PC-9 (cell line): ENCODE results near the gene MRPL1. TPM values are rescaled to one million over a fixed set of nuclear protein-coding genes. Genes with fewer than 3 reads are reported as not detected.

ENCODE experiments used
- BruUV-seq: library from RNA; stranded (reverse); fragments of 400-500 nt; replicated peaks from 2 replicates; lab custom pipeline; 2021; lab: Mats Ljungman, UMichigan
- CTCF ChIA-PET: fragments of 300-600 bp; sonication (Branson Sonifier 250); formaldehyde crosslinking; loops from one replicate; lab custom pipeline; 2022; ENCODE audit warnings: antibody characterized with exemption; lab: Charles Lee
- POLR2A ChIA-PET: fragments of 300-600 bp; sonication (Branson Sonifier 250); formaldehyde crosslinking; loops from one replicate; lab custom pipeline; 2022; ENCODE audit warnings: antibody characterized with exemption; ENCODE audit not compliant: unreplicated experiment; lab: Charles Lee
- DNase-seq, 2 experiments: peaks; one replicate each; pipeline versions ENCODE4 v3.0.0 to v3.0.0-alpha.2; 2015 to 2022; ENCODE audit warnings: mixed read lengths in 1 of 2
- H2AFZ ChIP-seq: fragments of 200-600 bp; sonication (generic); 2 replicates; pipeline ENCODE4 v1.8.1; 2017; ENCODE audit warnings: antibody characterized with exemption
- H3F3A ChIP-seq: fragments of 200-600 bp; sonication (generic); 2 replicates; pipeline ENCODE4 v1.8.1; 2017; ENCODE audit warnings: antibody characterized with exemption, mild to moderate bottlenecking, low read depth; ENCODE audit not compliant: insufficient read depth
- H3K27ac ChIP-seq: fragments of 200-600 bp; sonication (generic); 2 replicates; pipeline ENCODE4 v1.6.1; 2016; ENCODE audit warnings: mixed run types
- H3K27me3 ChIP-seq: fragments of 200-600 bp; sonication (generic); 2 replicates; pipeline ENCODE4 v1.6.1; 2016; ENCODE audit warnings: low read depth, mixed run types; ENCODE audit not compliant: insufficient read depth
- H3K36me3 ChIP-seq: fragments of 200-600 bp; sonication (generic); 2 replicates; pipeline ENCODE4 v1.6.1; 2016; ENCODE audit warnings: low read depth, mixed run types
- H3K4me1 ChIP-seq: fragments of 200-600 bp; sonication (generic); replicated peaks from 2 replicates; pipeline ENCODE4 v1.6.1; 2016; ENCODE audit warnings: mixed run types; ENCODE audit not compliant: insufficient read depth
- H3K4me2 ChIP-seq: fragments of 200-600 bp; sonication (generic); 2 replicates; pipeline ENCODE4 v1.6.1; 2017; ENCODE audit warnings: mixed run types
- H3K4me3 ChIP-seq: fragments of 200-600 bp; sonication (generic); 2 replicates; pipeline ENCODE4 v1.6.1; 2016; ENCODE audit warnings: mixed run types
- H3K79me2 ChIP-seq: fragments of 200-600 bp; sonication (generic); 2 replicates; pipeline ENCODE4 v1.6.1; 2017; ENCODE audit warnings: low read depth, mixed run types
- H3K9me2 ChIP-seq: fragments of 200-600 bp; sonication (generic); 2 replicates; pipeline ENCODE4 v1.8.1; 2017; ENCODE audit warnings: mild to moderate bottlenecking; ENCODE audit not compliant: insufficient read depth
- H3K9me3 ChIP-seq: fragments of 200-600 bp; sonication (generic); 2 replicates; pipeline ENCODE4 v1.8.1; 2016; ENCODE audit warnings: low read depth; ENCODE audit not compliant: insufficient read depth
- H4K20me1 ChIP-seq: fragments of 200-600 bp; sonication (generic); 2 replicates; pipeline ENCODE4 v1.8.1; 2017; ENCODE audit not compliant: insufficient read depth
- CTCF ChIP-seq: fragments of 200-600 bp; sonication (generic); conservative IDR thresholded peaks from 2 replicates; pipeline ENCODE4 v1.6.1; 2017; ENCODE audit warnings: mixed run types, antibody characterized with exemption, mild to moderate bottlenecking, moderate library complexity
- EZH2 ChIP-seq: fragments of 200-600 bp; sonication (generic); IDR thresholded peaks from 2 replicates; pipeline ENCODE4 v1.8.0; 2017; ENCODE audit warnings: antibody characterized with exemption, low read depth
- intact Hi-C: fragments of 100-400 bp; cut with micrococcal nuclease; formaldehyde crosslinking; loops from one replicate; pipeline ENCODE4 v1.10.0; 2022; ENCODE audit not compliant: unreplicated experiment
- total RNA-seq: library from RNA; stranded (reverse); gene quantifications from 2 replicates; pipeline ENCODE4 v1.2.3, GENCODE V29; 2021

Gene MRPL1
- total RNA-seq, 1 experiment from 2014 or later, result 20.3 TPM

GRCh38 chr4:77922158-77923094, 59.8 kb downstream of the MRPL1 start:
- H3K4me3 ChIP-seq, result no peak overlapping the region
- POLR2A ChIA-PET, result no interaction called here

GRCh38 chr4:77927991-77928925, 65.6 kb downstream of the MRPL1 start:
- H3F3A ChIP-seq, result no peaks in the 10 kb centered on the region
- H3K9me2 ChIP-seq, result no peaks in the 10 kb centered on the region
- no peak overlapping the region for H3K4me3 ChIP-seq
- BruUV-seq, result no TSS peak
- no peaks in the 10 kb centered on the region for H4K20me1 ChIP-seq
- H3K4me2 ChIP-seq, result no peak overlapping the region
- CTCF ChIA-PET, result no interaction called here
- intact Hi-C loops, result no loop called here
- TF ChIP-seq EZH2 (no peak), CTCF (no peak)
- H3K9me3 ChIP-seq, result no peaks in the 10 kb centered on the region
- H3K79me2 ChIP-seq, result no peaks in the 10 kb centered on the region
- no peak overlapping the region for H2AFZ ChIP-seq
- H3K36me3 ChIP-seq, result no peaks in the 10 kb centered on the region
- DNase-seq, result no peak
- H3K27me3 ChIP-seq, result no peaks in the 10 kb centered on the region
- no peak overlapping the region for H3K27ac ChIP-seq
- no peaks in the 10 kb centered on the region for H3K4me1 ChIP-seq
- POLR2A ChIA-PET, result no interaction called here

More at GRCh38 chr4:77922158-77923094, 59.8 kb downstream of the MRPL1 start:
- peaks cover 26% of the 10 kb centered on the region for H3K4me1 ChIP-seq
- no peaks in the 10 kb centered on the region for H3K27me3 ChIP-seq
- no peak overlapping the region for H3K4me2 ChIP-seq
- CTCF ChIA-PET, result no interaction called here
- peak overlapping the region; percentile 71; the same call in 1 of the 2 replicates for H3K27ac ChIP-seq
- DNase-seq, result no peak
- no peaks in the 10 kb centered on the region for H3K36me3 ChIP-seq
- H3F3A ChIP-seq, result peaks cover 15% of the 10 kb centered on the region; the same call in 1 of the 2 replicates
- H2AFZ ChIP-seq, result no peak overlapping the region
- no peaks in the 10 kb centered on the region for H4K20me1 ChIP-seq
- intact Hi-C loops, result no loop called here
- TF ChIP-seq CTCF (no peak), EZH2 (no peak)
- H3K79me2 ChIP-seq, result no peaks in the 10 kb centered on the region
- no TSS peak for BruUV-seq
- H3K9me2 ChIP-seq, result no peaks in the 10 kb centered on the region
- no peaks in the 10 kb centered on the region for H3K9me3 ChIP-seq

- DNase-seq, result no peak
- Histone ChIP-seq H3K36me3 (no peaks in the 10 kb centered on the region), H3K4me1 (no peaks in the 10 kb centered on the region), H4K20me1 (no peaks in the 10 kb centered on the region), H3K9me2 (no peaks in the 10 kb centered on the region), H3K4me2 (no peak overlapping the region), H2AFZ (no peak overlapping the region), H3F3A (no peaks in the 10 kb centered on the region), H3K27ac (no peak overlapping the region), H3K79me2 (no peaks in the 10 kb centered on the region), H3K9me3 (no peaks in the 10 kb centered on the region), H3K4me3 (no peak overlapping the region), H3K27me3 (no peaks in the 10 kb centered on the region)
- BruUV-seq, result no TSS peak
- ChIA-PET POLR2A (interaction anchor here (0.6 kb wide), 1 partner anchor 1283 kb away, joined by 4 read pairs; no protein-coding TSS in a partner anchor), CTCF (interaction anchor here (0.6 kb wide), 1 partner anchor 566 kb away, joined by 3 read pairs; no protein-coding TSS in a partner anchor)
- TF ChIP-seq EZH2 (no peak), CTCF (no peak)
- intact Hi-C loops, result no loop called here
These were observed 67.6 kb downstream of the MRPL1 start for GRCh38 chr4:77930154-77930639.
